ENCODE measurements around the gene ADAMTS17.

Gene ADAMTS17

DNA sequence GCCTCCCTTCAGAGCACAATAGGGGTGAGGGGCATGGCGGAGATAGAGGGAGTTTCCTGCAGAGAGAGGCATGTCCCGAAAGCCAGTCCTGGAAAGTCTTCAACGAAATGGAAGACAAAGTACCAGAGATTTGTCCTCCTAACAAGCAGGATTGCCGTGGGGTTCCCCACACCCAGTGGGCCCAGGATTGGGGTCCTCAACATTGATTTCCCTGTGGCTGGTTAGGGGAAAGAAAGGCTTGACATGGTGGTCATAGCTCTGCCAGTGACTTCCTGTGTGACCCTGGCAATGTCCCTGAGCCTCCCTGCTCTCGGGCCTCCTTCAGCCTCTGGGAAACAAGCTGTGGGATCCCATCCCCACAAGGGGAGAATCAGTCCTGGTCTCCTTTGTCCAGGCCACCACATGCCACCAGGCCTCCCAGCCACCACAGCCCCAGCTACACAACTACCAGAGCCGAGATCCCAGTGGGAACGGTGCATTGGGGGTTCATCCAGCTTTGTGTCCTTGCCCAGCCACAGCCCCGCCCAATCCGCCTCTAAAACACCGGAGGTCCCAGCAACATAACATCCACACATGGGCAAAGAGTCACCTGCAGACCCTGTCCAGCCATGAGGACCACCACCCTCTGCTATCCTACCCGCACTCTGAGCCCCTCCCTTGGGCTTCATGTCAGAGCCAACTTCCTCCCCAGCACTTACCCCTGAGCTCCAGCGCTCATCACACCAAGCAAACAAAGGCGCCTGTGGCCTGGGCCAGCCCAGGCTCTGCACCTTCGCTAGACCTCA lies 63.0 kb downstream of the ADAMTS17 start:
- no peak for DNase-seq (ENCODE audit: low read depth in 1 of 2, low spot score in 1 of 2)

DNA sequence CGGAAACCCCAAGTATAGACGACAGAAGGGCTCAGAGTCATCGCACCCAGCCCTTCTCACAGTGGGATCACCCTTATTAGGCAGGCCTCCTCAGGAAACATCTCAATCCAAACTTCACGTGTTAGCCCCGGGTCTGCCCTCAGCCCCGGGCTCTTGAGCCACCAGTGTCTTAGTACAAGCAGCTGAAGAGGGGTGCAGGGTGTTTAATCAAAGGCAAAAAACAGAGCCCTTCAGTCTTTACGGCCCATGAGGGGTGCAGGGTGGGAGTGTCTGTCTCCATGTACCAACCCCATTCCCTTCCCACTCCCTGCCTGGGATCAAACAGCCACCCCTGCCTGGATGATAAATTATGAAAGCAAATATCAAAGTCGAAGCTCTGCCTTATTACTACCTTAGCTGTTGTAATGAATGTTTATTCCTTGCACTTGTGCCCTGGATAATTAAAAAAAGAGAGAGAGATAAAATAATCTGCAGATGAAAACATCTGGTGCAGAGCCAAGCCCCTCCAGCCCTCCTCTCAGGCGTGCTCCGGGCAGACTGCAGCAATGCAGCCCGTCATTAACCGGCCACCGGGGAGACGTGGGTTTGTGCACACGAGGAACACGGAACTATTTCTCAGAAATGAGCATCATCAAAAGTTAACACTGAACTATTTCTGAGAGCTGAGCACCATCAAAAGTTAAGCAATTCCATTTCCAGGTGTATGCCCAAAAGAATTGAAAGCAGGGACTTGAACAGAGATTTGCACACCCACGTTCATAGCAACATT lies 64.5 kb downstream of the ADAMTS17 start:
- no peak for DNase-seq (ENCODE audit: low read depth in 1 of 2, low spot score in 1 of 2)

DNA sequence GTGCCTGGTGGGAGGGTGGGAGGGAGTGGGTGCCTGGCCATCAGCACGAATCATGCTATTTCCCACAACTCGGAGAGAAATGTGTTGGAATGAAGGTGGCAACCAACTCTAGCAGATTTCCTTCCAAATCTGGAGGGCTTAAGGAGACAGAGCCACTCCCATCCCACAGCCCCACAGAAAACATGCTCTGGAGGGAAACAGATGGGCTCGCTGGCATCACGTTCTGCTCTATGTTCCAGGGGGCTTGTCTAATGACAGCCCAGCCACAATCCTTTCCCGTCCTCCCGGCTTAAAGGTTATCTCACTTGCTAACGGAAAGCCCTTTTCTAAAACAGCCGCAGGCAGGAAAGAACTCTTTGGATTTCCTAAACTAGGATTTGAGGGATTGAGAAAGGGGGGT lies 65.3 kb downstream of the ADAMTS17 start:
- no peak for DNase-seq (ENCODE audit: low read depth in 1 of 2, low spot score in 1 of 2)

DNA sequence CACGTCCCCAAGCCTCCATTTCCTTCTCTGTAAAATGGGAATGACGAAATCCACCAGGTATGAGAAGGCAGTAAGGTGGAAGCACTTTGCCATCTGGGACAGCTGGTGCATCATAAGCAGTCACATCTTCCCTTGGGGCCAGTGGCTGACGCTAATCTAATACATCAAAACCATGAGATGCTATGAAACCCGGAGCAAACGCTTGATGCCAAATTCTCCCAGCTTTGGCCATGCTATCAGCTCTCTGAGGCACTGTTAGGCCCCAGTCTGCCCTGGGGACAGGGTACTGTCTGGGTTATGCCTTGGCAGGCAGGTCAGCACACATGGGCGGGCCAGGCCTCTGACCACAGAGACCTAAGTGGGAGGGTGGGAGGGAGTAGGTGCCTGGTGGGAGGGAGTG lies 66.1 kb downstream of the ADAMTS17 start:
- DNase-seq (ENCODE audit: low read depth in 1 of 2, low spot score in 1 of 2) = no peak

DNA sequence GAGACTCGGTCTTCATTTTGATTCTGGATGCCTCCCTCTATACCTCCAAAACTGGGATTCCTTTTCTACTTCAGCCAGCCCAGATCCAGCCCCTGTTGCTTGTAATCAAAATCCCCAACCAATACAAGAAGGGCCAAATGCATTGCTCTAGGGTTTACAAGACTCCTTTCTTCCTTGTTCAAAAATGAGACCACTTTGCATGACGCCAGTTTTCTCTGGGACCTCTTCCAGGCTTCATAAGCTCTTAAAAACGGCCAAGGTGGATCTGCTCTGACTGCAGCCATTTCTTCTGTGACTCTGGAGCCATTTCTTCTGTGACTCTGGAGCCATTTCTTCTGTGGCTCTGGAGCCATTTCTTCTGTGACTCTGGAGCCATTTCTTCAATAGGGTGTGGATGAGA lies 71.9 kb downstream of the ADAMTS17 start:
- DNase-seq (ENCODE audit: low read depth in 1 of 2, low spot score in 1 of 2) = no peak

DNA sequence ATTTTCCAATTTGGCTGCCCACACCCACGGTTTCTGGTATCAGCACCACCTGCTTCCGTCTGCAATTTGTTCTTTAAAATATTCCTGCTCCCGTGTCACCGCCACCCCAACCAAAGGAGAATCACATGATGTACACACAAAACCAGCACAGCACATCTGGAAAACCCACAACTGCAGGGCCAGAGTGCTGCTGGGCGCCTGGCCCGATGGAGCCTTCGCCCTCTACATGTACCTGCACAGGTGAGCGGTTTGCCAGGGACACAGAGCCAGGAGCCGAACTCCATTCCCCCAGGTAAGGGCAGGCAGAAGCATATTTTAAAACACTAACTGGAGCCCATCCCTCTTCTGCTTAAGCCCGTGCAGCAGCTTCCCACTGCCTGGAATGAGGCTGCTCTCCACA lies 75.6 kb downstream of the ADAMTS17 start:
- no peak for DNase-seq (ENCODE audit: low read depth in 1 of 2, low spot score in 1 of 2)

DNA sequence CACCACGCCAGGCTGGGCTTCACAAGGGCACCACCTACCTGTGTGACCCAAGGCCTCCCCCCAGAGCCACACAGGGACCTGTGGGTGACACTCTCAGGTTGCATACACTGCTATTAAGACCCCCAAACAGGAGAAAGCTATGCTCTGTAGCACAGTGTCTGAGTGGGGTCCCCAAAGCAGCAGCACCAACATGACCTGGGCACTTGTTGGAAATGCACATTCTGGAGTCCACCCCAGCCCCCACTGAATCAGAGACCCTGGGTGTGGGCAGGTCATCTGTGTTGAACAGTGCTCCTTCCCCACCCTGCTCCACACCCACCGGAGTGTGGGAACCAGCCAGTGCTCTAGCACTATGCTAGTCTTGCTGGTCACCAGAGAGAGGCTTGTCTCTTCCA lies 76.1 kb downstream of the ADAMTS17 start:
- no peak for DNase-seq (ENCODE audit: low read depth in 1 of 2, low spot score in 1 of 2)

DNA sequence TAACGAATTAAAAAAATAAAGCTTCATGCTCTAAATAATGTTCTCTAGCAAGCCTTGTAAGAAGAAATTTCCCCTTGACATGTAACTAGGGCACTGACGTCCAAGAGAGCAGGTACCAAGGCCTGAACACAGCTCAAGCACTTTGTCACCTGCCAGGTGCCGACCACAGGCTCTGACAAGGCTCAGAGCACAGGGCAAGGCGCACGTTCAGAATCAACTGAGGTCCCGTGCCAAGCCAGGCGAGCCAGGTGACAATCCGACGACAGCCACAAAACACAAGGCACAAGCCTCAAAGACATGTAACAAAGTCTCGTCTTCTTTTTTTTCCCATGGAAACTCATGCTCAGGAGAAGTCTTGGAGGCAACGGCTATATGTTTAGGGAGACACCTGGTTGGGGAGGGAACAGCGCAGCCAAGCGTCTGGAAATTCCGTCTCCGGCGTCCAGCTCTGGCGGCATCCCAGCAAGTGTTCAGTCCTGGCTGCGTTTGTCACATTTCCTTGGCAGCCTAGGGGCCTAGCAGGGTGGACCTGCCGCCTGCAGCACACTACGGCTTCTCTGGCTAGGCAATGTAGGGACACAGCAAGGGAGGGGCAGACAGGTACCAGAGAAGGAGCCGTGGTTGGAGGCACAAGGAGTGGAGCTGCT lies 76.7 kb downstream of the ADAMTS17 start:
- DNase-seq (ENCODE audit: low read depth in 1 of 2, low spot score in 1 of 2) = no peak

DNA sequence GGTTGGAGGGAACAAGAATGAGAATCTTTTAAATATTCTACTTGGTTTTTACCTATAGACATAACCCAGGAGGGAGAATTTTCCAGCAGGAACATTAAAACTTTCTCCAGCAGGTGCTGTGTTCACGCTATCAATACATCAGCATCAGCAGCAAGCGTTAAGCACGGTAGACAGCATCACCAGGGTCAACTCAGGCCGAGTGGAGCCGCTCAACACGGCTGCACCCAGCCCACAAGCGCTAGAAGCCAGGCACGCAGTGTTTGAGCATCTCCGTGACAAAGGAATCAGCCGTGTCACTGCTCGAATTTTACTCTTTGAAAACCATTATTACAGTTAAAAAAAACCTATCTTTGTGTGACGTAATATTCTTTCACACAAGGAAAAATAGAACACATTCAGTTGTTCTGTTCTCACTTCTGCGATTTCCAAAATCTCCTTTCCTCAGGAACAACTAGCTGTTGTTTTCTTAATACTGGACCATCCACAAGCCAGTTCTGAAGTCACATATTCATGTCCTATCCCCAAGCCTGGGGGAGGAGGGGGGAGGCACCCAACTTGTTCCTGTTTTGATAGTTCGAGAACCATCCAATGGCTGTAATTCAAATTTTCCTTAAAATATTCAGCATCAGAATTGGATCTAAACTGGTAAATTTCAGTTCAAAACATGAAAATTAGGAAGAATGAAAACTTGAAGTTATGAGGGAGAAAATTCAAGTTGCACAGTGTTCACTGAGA lies 77.9 kb downstream of the ADAMTS17 start:
- DNase-seq (ENCODE audit: low read depth in 1 of 2, low spot score in 1 of 2) = no peak

DNA sequence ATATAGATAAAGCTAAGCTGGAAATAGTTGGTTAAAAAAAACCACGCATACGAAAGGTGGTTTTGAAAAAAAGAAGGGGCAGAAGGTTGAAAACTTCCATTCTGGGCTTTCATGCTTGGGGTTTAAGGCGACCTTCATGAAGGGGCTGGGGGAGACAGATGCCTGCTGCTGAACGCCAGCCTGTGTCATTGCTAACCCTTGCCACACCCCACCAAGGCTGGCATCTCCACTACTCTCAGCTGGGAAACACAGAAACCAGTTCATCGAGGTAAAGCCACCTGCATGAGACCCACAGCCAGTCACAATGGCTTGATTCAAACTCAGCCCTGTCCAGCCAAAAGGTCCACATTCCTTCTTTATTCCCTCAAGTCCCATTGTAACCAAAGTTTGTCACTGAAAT lies 78.7 kb downstream of the ADAMTS17 start:
- DNase-seq (ENCODE audit: low read depth in 1 of 2, low spot score in 1 of 2) = no peak

DNA sequence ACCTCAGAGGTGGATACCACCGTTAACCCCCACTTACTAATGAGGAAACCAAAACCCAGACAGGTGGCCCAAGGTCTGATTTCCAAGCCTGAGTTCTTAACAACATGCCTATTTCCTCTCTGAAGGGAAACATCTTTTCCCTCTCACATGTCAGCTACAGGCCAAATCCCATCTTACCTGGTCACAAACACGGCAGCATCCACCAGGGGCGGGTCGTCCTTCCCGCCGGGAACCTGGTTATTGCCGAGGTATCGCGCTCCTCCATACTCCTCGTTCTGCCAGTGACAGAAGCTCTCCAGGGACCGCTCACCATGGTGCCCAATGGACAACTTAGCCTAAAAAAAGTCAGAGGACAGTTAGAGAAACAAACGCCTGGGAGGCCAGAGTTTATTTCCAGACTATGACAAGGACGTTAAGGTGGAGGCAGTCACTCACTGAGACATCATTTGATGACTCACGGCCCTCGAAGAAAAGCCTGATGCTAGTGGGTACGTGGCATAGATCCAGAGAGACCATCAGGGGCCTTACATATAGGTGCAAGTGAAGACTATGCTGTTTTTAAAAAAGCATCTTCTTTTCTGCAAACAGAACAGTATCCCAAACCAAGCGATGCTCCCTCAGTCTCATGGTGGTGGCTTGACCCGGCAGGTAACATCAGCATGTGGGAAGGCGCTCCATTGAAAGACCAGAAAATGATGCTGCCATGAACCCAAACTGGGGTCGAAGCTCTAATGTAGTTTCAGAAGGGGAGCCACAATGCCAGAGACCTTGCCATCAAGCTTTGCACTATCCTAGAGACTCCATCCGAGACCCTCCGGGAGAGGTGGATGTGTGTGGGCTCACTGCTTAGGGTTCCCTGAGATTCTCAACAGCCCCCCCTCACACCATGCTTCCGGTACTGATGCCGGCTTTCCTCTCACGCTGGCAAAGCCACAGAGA lies 80.2 kb downstream of the ADAMTS17 start:
- DNase-seq (ENCODE audit: low read depth in 1 of 2, low spot score in 1 of 2) = no peak

DNA sequence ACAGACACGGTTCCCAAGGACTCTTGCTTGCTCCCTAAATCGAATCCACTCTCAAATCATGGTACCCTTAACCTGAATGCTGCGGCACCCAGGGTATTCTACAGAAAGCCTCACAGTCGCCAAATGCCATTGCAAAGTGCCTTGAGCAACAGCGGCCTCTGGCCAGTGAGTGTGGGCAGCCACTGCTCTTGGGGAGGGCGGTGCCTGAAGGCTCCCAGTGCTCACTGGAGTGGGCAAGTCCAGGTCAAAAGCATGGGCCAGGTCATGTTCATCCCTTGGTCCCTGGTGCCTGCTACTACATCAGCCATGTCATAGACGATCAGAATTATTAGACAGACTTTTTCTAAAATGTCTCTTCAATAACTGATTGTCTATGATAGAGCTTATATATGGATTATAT lies 82.5 kb downstream of the ADAMTS17 start:
- DNase-seq (ENCODE audit: low read depth in 1 of 2, low spot score in 1 of 2) = no peak

DNA sequence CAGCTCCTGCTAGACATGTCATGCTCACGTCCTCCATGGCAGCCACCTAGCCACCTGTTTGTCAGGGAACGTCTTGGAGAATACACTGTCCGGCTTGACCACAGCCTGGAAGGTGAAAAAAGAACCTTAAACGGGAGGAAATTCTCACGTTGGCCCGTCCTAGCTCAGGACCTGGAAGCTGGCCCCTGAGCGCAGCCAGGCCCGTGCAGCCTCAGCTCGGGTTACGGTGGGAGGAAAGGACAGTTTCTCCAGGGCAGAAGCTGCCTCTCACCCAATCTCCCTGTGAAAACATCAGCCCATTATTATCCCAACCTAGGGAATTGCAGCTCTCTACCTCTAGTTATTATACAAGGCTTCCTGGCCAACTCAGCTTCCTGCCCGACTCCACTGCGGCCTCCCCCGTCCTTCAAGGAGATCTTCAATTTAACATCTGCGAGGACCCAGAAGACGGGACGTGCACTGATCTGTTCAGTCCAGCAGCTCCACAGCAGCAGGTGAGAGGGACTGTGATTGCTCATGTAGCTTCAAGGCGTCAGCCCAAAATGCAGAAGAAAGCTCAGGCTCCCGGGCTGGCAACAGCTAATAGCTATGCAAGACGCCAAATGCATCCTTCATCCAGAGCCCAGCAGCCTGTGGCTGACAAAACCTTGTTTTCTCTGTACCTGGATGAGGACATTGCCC lies 84.7 kb downstream of the ADAMTS17 start:
- DNase-seq (ENCODE audit: low read depth in 1 of 2, low spot score in 1 of 2) = no peak

DNA sequence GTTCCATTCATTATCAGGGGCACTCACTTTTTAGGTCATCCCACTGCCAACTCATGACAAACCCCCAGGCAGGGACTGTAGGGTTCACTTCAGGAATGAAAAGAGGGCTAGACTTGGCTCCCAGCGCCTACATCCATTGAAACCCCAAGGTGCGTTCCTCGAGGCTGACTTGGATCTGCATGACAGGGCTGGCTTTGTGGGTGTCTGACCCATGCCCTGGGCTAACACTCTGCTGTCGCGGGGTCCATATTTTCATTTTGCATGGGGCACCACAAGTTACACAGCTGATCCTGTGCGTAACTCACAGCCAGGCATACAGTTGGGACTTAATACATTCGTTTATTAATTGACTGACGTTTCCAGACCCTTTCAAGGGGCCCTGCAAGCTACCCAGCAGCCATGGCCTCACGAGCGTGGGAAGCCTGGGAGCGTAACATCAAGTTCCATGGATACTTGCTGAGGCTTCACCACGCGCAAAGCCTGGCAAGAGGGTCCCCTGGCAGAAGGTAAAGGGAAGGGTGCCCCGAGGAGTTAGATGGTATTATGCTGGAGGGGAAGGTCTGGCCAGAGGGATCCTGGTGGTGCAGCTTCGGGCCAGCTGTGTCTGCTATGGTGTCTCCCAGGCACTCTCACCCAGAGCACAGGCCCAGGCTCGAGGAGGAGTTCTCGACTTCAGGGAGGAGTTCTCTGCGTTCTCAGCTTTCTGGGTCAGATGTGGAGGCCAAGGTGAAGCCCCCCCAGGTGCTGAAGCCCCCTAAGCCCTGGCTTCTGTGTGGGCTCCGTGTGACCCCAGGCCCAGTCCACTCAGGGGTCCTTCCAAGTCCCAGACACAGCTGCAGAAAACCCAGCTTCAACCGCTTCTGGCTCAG lies 85.4 kb downstream of the ADAMTS17 start:
- no peak for DNase-seq (ENCODE audit: low read depth in 1 of 2, low spot score in 1 of 2)

DNA sequence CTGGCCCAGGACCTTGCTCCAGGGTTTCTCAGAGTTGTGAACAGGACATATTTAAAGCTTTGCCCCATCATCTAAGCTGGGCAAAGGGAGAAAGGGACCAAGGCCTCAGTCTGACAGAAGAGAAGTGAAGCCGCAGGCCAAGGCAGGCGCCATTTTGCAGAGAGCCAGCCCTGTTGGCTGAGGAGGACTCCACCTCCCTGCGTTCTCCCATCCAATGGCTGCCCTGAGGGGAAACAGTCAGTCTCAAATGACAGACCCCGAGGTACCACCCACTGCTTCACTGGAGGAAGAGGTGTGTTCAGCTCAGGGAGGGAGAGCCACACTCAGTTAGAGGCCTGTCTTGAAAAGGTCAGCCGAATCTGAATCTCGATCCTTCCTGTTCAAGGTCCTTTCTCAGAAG lies 86.1 kb downstream of the ADAMTS17 start:
- no peak for DNase-seq (ENCODE audit: low read depth in 1 of 2, low spot score in 1 of 2)

DNA sequence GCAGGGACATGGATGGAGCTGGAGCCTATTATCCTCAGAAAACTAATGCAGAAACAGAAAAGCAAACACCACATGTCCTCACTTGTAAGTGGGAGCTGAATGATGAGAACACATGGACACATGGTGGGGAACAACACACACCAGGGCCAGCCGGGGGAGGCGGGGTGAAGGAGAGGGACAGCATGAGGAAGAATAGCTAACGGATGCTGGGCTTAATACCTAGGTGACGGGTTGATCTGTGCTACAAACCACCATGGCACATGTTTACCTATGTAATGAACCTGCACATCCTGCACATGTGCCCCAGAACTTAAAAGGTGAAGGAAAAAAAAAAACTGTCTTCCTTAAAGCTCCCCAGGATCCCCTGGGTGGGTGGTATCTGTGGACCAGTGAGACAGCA lies 87.1 kb downstream of the ADAMTS17 start:
- DNase-seq (ENCODE audit: low read depth in 1 of 2, low spot score in 1 of 2) = no peak

DNA sequence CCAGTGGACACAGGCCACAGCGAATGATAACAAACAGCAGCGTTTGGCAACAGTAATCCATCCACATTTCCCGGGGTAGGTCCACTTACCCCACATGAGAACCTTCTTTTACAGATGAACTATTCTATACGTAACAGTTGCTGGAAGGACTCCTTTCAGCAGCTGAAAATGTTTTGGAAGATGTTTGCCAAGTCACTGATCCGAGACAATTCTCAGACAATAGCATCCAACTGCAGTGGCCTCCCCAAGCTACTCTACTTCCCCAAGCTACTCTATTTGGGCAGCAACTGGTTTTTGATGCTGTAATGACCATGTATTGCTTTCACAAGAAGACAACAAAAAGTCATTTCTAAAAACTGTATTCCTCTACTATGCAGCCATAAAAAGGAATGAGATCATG lies 87.5 kb downstream of the ADAMTS17 start:
- DNase-seq (ENCODE audit: low read depth in 1 of 2, low spot score in 1 of 2) = no peak

DNA sequence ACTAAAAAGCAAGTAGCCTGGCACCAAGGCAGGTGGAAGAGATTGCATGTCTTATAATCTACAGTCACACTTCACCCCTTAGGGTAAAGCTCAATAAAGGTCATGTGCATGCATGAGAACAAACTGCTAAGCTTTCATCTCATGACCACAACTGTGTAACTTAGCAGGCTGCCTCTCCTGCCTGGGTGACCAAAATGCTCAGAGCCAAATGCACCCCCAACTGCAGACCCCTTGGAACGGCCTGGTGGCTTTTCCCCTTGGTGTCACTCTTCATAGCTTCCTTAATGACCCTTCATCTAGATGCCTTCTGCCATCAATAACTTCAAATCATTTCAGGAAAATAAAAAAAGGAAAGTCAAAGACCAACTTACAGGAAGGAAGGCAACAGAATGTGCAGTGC lies 88.1 kb downstream of the ADAMTS17 start:
- no peak for DNase-seq (ENCODE audit: low read depth in 1 of 2, low spot score in 1 of 2)

Data from activated CD4-positive, alpha-beta T cell treated with anti-CD3 and anti-CD28 coated beads, Interleukin-2, amount 50 U/mL, for 24 hours (primary cell).